D721Med (cell line): Measurements from ENCODE around the gene CAPZB.

Experiments
- DNase-seq: peaks from one replicate; pipeline ENCODE4 v3.0.0; 2011; ENCODE audit warnings: low spot score; ENCODE audit not compliant: insufficient read length
- FAIRE-seq: peaks from 2 replicates; lab custom pipeline; 2011; peaks lifted over from hg19 to GRCh38; lab: Jason Lieb, UNC
- CTCF ChIP-seq: IDR thresholded peaks from 2 replicates; pipeline ENCODE4 v1.5.1; 2012; ENCODE audit warnings: mild to moderate bottlenecking, control low read depth; ENCODE audit not compliant: insufficient read depth; ENCODE audit errors: missing control alignments

Gene CAPZB

GRCh38 chr1:19313961-19314882 lies 171.1 kb downstream of the CAPZB start:
- TF ChIP-seq CTCF = no peak
- FAIRE-seq (no peak), DNase-seq (no peak)

- DNase-seq (no peak), FAIRE-seq (no peak)
- TF ChIP-seq CTCF = no peak
Observed at GRCh38 chr1:19313636-19313959, 171.7 kb downstream of the CAPZB start.

GRCh38 chr1:19312782-19313635 lies 172.3 kb downstream of the CAPZB start:
- TF ChIP-seq CTCF = no peak
- FAIRE-seq (no peak), DNase-seq (no peak)

GRCh38 chr1:19311931-19312781 lies 173.2 kb downstream of the CAPZB start, which contains the start of the genes AKR7A2 and SLC66A1:
TSS of gene AKR7A2 (minus strand) at chr1:19312144. CDS start at chr1:19312124, 20 bp downstream.
TSS of gene SLC66A1 (plus strand) at chr1:19312326. CDS start at chr1:19317678, 5,352 bp downstream.
- no peak for TF ChIP-seq CTCF
- no peak for FAIRE-seq
- peak; percentile 75 for DNase-seq

GRCh38 chr1:19311503-19311930 lies 173.8 kb downstream of the CAPZB start:
- DNase-seq = no peak
- FAIRE-seq = no peak
- no peak for TF ChIP-seq CTCF

- DNase-seq (no peak), FAIRE-seq (no peak)
- TF ChIP-seq CTCF = no peak
Observed at GRCh38 chr1:19310720-19311502, 174.4 kb downstream of the CAPZB start.
